Tibial nerve (tissue), 4 donors: ENCODE results near the gene GABRA4. TPM values are rescaled to one million over a fixed set of nuclear protein-coding genes. Genes with fewer than 3 reads are reported as not detected.

Experiments used
- DNase-seq, 2 donors: peaks; one replicate each; pipeline ENCODE4 v3.0.0-alpha.2; 2019; ENCODE audit warnings: low spot score in 2 of 2
- H3K27ac ChIP-seq, 4 donors: fragments of 200-600 bp; sonication (generic) in 3 of 4; one replicate each; pipeline ENCODE4 v1.5.1; 2017 to 2019; ENCODE audit warnings: mild to moderate bottlenecking in 1 of 4
- H3K27me3 ChIP-seq, 2 donors: fragments of 200-600 bp; sonication (generic) in 1 of 2; one replicate each; pipeline versions ENCODE4 v1.5.1 to v1.6.0; 2017 to 2019
- H3K36me3 ChIP-seq, 3 donors: fragments of 200-600 bp; sonication (generic); one replicate each; pipeline ENCODE4 v1.5.1; 2018 to 2019
- H3K4me1 ChIP-seq, 4 donors: fragments of 200-600 bp; sonication (generic) in 3 of 4; one replicate each; pipeline ENCODE4 v1.5.1; 2017 to 2019
- H3K4me3 ChIP-seq, 4 donors: fragments of 200-600 bp; sonication (generic) in 3 of 4; one replicate each; pipeline ENCODE4 v1.5.1; 2017 to 2019; ENCODE audit warnings: mild to moderate bottlenecking in 1 of 4, moderate library complexity in 1 of 4
- H3K9me3 ChIP-seq, 4 donors: fragments of 200-600 bp; sonication (generic) in 3 of 4; one replicate each; pipeline ENCODE4 v1.5.1; 2017 to 2019
- EP300 ChIP-seq, 2 donors: sonication (generic); formaldehyde crosslinking; IDR thresholded peaks; one replicate each; pipeline ENCODE4 v1.6.1; 2017; ENCODE audit warnings: antibody characterized with exemption in 2 of 2, mild to moderate bottlenecking in 1 of 2
- POLR2A ChIP-seq, 2 donors: fragments of 450-650 bp; IDR thresholded peaks; one replicate each; pipeline ENCODE4 v1.6.1; 2017; ENCODE audit warnings: antibody characterized with exemption in 2 of 2, mild to moderate bottlenecking in 2 of 2, moderate library complexity in 2 of 2
- WGBS, 2 donors: methylation state at CpG; one replicate each; pipeline ENCODE4 v1.1.5; 2018; 5-methylcytosine and 5-hydroxymethylcytosine counted together
- total RNA-seq, 4 donors: library from RNA; depleted of rRNA; stranded (reverse); fragments of >200 nt; gene quantifications; one replicate each; pipeline ENCODE4 v1.1.0, GENCODE V29; 2016
- TF ChIP-seq, protein P1 (sequence below), 5 experiments: fragments of 200-600 bp in 3 of 5; fragments of 450-650 bp in 2 of 5; sonication (generic) in 3 of 5; IDR thresholded peaks; one replicate each; pipeline ENCODE4 v1.5.1; 2016 to 2019; ENCODE audit warnings: antibody characterized with exemption in 5 of 5, mild to moderate bottlenecking in 3 of 5, moderate library complexity in 2 of 5

GABRA4 gene
- total RNA-seq, 4 donors from 2014 or later = under 0.01 TPM; not detected in 2

DNA sequence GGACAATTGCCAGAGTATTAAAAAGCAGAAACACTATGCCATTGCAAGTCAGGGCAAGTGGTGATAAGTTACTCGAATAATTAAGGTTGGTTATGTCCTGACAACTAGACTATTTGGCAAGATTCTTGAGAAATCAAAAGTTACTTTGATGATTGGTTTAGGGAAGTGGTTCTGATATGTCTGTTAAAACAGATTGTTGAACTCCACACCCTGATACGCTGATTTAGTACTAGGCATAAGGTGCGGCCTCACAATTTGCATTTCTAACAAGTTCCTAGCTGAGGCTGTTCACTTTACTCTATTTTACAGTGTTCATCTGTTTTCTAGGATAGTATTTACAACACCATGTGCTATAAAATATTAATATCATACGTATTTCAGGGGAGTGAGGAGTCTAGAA is 12.5 kb downstream of the GABRA4 start:
- H3K4me3 ChIP-seq = no peak overlapping the region
- DNase-seq = no peak
- H3K9me3 ChIP-seq = no peaks in the 10 kb centered on the region
- H3K27ac ChIP-seq = no peak overlapping the region
- no peaks in the 10 kb centered on the region for H3K4me1 ChIP-seq
- H3K27me3 ChIP-seq = no peaks in the 10 kb centered on the region
- TF ChIP-seq, protein P1, sequence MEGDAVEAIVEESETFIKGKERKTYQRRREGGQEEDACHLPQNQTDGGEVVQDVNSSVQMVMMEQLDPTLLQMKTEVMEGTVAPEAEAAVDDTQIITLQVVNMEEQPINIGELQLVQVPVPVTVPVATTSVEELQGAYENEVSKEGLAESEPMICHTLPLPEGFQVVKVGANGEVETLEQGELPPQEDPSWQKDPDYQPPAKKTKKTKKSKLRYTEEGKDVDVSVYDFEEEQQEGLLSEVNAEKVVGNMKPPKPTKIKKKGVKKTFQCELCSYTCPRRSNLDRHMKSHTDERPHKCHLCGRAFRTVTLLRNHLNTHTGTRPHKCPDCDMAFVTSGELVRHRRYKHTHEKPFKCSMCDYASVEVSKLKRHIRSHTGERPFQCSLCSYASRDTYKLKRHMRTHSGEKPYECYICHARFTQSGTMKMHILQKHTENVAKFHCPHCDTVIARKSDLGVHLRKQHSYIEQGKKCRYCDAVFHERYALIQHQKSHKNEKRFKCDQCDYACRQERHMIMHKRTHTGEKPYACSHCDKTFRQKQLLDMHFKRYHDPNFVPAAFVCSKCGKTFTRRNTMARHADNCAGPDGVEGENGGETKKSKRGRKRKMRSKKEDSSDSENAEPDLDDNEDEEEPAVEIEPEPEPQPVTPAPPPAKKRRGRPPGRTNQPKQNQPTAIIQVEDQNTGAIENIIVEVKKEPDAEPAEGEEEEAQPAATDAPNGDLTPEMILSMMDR (IDR thresholded peaks at IDR 0.05) = no peak
- TF ChIP-seq POLR2A (IDR thresholded peaks at IDR 0.05) (no peak), EP300 (IDR thresholded peaks at IDR 0.05) (no peak)
- 79 to 80% methylated on average over 4 of the region's 4 CpGs for WGBS, 2 donors
- H3K36me3 ChIP-seq = no peaks in the 10 kb centered on the region

DNA sequence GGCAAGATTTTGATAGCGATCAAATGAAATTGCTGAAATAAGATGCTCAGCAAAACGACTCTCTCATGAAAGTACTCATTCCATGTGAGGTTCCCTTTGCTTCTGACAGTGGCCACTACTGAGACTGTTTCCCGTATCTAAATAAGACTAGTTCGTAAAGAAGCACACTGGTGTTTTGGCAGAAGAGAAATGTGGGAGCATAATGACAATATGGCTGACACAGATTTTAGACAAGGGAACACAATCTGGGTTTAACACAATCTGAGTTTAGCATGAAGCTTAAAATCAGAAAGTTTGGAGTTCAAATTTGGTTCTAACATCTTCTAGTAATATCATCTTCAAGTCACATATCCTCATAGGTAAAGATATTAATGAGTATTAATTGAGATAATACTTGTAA is 13.7 kb downstream of the GABRA4 start:
- no peak overlapping the region for H3K27ac ChIP-seq
- TF ChIP-seq EP300 (IDR thresholded peaks at IDR 0.05) (no peak), POLR2A (IDR thresholded peaks at IDR 0.05) (no peak)
- TF ChIP-seq, protein P1 (IDR thresholded peaks at IDR 0.05) = no peak
- DNase-seq = no peak
- no peaks in the 10 kb centered on the region for H3K4me1 ChIP-seq
- H3K27me3 ChIP-seq = no peaks in the 10 kb centered on the region
- H3K4me3 ChIP-seq = no peak overlapping the region
- no peaks in the 10 kb centered on the region for H3K36me3 ChIP-seq
- 80 to 81% methylated on average over 4 of the region's 4 CpGs for WGBS, 2 donors
- no peaks in the 10 kb centered on the region for H3K9me3 ChIP-seq

DNA sequence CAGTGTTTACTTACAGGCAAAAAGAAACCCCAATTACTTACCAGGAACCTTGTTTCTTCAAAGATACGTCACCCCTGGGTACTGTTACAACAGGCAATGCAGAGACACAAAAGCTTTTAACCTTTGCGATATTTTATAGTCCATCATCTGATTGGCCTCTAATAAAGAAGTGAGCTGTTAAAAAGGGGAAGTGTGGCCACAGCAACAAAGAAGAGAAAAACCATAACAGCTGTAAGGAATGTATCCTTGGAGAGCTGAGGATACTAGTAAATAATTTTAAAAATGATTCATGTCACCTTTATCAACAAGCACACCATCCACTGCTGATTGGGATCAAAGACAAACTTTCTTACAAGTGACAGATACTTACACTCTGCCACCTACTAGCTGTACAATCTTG is 14.1 kb downstream of the GABRA4 start:
- H3K36me3 ChIP-seq = no peaks in the 10 kb centered on the region
- no peak overlapping the region for H3K4me3 ChIP-seq
- no peaks in the 10 kb centered on the region for H3K9me3 ChIP-seq
- no peaks in the 10 kb centered on the region for H3K27me3 ChIP-seq
- DNase-seq = no peak
- TF ChIP-seq, protein P1 (IDR thresholded peaks at IDR 0.05) = no peak
- TF ChIP-seq POLR2A (IDR thresholded peaks at IDR 0.05) (no peak), EP300 (IDR thresholded peaks at IDR 0.05) (no peak)
- 38 to 55% methylated on average over 2 of the region's 2 CpGs for WGBS, 2 donors
- no peaks in the 10 kb centered on the region for H3K4me1 ChIP-seq
- no peak overlapping the region for H3K27ac ChIP-seq

DNA sequence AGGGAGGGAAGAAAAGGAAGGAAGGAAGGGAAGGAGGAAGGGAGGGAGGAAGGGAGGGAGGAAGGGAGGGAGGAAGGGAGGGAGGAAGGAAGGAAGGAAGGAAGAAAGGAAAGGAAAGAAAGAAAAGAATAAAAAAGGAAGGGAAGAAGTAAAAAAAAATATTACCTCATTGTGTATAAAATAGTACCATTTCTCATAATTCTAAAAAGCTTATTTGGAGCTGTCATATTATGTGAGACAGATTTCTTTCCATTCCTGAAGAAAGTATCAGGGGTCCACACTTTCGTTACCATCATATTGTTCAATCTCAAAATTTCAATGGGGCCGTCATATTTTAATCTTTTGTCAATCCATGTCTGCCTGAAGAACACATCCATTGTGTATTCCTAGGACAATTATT is 16.1 kb downstream of the GABRA4 start:
- TF ChIP-seq EP300 (IDR thresholded peaks at IDR 0.05) (no peak), POLR2A (IDR thresholded peaks at IDR 0.05) (no peak)
- TF ChIP-seq, protein P1 (IDR thresholded peaks at IDR 0.05) = no peak
- no peaks in the 10 kb centered on the region for H3K36me3 ChIP-seq
- H3K4me3 ChIP-seq = no peak overlapping the region
- no peak for DNase-seq
- H3K9me3 ChIP-seq = no peaks in the 10 kb centered on the region
- H3K4me1 ChIP-seq = no peaks in the 10 kb centered on the region
- H3K27ac ChIP-seq = no peak overlapping the region
- no peaks in the 10 kb centered on the region for H3K27me3 ChIP-seq
- 80 to 88% methylated on average over 2 of the region's 2 CpGs for WGBS, 2 donors

DNA sequence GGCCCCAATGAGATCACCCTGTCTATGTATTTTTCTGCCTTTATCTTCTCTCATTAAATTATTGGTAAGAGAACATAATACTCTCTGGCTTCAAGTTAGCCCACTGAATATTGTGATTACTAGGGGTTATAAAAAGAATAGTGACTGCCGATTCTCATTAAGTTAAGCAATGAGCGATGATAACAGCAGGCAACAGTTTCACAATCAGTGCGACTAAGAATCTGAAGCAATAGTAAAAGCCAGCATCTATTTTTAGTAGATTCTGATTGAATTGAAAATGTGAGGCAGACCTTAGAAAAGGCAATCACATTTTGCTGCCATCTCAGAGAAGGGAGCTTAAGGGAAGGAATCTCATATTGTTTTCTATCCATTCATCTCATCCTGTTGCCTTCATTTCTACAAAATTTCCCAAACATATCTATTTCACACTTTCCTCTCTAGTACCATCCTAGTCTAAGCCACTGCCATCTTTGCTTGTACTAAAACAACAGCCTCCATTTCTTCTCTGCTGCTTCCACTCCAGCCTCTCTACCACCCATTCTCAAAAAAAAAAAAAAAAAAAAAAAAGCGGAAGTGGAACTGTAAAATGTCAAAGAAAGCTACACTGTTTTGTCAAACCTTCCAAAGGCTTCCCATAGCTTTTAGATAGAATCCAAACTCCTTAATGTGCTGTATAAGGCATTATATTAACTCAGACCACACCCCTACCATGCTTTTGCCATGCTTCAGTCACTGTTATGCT is 17.4 kb downstream of the GABRA4 start:
- 75 to 79% methylated on average over 4 of the region's 4 CpGs for WGBS, 2 donors
- Histone ChIP-seq H3K4me1 (no peaks in the 10 kb centered on the region), H3K27ac (no peak overlapping the region), H3K27me3 (no peaks in the 10 kb centered on the region), H3K9me3 (no peaks in the 10 kb centered on the region), H3K4me3 (no peak overlapping the region), H3K36me3 (no peaks in the 10 kb centered on the region)
- TF ChIP-seq POLR2A (IDR thresholded peaks at IDR 0.05) (no peak), EP300 (IDR thresholded peaks at IDR 0.05) (no peak)
- TF ChIP-seq, protein P1 (IDR thresholded peaks at IDR 0.05) = no peak
- DNase-seq = no peak
